Effector CD4-positive, alpha-beta T cell (primary cell): ENCODE measurements around the gene HTRA1.

Source experiments
- DNase-seq: peaks from one replicate; pipeline ENCODE4 v3.0.0-alpha.2; 2020

The HTRA1 gene

DNA sequence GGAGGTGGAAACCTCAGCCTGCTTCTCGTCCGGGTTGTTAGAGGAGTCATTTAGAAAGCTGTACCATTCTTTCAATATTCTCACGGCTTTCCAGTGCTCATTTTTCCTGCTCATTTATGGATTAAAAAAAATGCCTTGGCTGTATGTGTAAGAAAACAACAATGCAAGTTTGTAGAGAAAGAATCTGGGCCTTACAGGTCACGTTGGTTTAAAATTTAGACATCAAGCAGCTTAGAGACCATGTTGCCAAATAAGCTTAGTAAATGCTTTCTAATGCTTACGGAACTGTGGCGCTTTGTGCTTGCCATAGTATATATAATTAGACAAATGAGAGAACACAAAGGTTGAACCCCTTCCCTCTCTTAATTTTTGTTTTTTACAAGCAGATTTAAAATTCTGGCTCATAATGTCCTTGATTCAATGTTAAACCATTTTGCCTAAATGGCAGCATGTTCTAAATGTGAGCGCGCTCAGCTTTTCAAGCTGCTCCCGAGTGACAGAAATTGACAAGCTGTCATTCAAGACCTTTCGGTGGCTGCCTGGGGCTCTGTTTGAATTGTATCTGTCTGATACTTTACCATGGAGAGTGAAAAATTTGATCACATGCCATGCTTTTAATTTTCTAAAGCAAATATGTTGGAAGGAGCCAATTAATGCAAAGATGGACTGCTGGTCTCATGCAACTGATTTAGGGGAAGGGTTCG lies 5.8 kb upstream of the HTRA1 start:
- no peak for DNase-seq

DNA sequence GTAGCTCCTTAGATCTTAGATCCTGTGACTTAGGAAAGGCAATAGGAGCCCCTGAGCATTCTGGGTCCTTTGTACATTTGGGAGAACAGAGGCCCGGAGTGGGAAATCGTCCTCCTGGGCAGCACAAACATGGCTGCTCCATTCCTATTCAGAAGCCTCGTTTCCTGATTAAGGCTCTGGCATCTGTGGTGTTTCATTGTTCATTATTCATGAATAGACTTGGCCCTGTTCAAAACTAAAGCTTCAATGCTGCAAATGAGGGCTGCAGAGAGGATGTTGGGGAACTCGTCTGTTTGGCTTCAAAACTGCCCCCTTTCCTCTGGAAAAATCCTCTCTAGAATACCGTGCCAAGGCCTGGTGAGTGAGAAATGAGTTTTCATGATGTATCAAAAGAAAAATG lies 3.4 kb upstream of the HTRA1 start:
- DNase-seq: no peak

DNA sequence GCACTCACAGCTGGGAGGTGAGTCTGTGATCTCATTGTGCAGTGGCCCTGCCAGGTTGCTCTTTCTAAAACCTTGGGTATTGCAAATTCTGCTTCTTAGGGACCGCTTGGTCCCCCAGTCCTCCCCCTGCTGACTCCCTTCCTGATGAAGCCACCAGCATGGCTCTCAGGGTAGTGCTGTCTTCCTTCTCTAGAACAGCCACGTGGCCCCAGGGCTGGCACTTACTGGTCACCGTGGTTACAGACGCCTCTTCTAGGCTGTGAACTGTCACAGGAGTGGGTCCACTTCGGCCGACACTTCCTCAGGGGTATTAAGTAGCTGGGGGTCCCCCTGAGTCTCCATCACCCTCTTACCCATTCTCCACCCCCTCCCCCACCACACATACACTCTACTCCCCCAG lies 2.7 kb upstream of the HTRA1 start:
- DNase-seq: no peak

DNA sequence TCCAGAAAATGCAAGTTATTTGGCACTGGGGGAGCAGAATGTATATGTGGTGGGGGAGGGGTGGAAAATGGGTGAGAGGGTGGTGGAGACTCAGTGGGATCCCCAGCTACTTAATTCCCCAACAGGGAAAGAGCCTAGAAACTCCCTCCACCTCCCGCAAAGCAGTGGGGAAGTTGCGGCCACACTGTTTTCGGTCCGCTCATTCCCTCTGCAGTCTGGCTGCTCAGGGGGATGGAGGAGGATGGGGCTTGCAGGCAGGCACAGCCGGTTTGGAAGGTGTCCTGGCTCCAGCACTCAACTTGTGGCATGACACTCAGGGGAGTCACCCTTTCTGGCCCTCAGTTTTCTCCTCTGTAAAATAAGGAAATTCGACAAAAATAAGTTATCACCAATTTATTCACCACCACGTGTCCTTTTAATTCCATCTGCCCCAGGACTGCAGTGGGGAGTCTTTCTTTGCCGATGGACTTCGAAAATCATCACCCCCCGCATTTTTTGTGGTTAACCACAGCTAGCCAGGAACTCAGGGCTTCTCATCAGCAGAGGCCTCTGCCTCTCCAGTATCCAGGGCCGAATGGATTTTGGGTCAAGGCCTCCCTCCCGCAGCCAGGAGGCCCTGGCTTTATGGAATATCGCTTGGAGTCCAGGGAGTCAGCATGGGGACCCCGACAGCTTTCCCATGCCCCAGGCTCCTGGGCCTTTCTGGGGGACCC lies 1.6 kb upstream of the HTRA1 start:
- DNase-seq: no peak

DNA sequence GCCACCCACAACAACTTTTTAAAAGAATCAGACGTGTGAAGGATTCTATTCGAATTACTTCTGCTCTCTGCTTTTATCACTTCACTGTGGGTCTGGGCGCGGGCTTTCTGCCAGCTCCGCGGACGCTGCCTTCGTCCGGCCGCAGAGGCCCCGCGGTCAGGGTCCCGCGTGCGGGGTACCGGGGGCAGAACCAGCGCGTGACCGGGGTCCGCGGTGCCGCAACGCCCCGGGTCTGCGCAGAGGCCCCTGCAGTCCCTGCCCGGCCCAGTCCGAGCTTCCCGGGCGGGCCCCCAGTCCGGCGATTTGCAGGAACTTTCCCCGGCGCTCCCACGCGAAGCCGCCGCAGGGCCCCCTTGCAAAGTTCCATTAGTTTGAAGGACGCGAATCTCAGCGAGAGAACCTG lies 461 bp upstream of the HTRA1 start:
- no peak for DNase-seq

DNA sequence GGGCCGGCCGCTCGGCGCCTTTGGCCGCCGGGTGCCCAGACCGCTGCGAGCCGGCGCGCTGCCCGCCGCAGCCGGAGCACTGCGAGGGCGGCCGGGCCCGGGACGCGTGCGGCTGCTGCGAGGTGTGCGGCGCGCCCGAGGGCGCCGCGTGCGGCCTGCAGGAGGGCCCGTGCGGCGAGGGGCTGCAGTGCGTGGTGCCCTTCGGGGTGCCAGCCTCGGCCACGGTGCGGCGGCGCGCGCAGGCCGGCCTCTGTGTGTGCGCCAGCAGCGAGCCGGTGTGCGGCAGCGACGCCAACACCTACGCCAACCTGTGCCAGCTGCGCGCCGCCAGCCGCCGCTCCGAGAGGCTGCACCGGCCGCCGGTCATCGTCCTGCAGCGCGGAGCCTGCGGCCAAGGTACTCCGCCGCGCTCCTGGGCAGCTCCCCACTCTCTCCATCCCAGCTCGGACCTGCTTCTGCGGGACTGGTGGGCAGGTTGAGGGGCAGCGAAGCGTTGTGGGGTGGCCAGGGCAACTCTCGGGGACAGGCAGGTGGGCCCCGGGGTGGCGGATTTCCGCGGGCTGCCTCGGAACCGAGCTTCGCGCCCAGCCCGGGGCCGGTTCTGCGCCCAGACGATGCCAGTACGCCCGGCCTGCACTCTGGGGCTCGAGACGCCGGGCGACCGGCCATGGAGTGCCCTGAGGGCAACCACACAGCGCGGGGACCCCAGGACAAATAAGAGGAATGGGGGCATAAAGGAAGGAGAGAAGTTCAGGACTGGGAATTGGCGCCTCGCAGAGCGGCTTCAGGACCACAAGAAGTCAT lies 578 bp downstream of the HTRA1 start:
- no peak for DNase-seq

DNA sequence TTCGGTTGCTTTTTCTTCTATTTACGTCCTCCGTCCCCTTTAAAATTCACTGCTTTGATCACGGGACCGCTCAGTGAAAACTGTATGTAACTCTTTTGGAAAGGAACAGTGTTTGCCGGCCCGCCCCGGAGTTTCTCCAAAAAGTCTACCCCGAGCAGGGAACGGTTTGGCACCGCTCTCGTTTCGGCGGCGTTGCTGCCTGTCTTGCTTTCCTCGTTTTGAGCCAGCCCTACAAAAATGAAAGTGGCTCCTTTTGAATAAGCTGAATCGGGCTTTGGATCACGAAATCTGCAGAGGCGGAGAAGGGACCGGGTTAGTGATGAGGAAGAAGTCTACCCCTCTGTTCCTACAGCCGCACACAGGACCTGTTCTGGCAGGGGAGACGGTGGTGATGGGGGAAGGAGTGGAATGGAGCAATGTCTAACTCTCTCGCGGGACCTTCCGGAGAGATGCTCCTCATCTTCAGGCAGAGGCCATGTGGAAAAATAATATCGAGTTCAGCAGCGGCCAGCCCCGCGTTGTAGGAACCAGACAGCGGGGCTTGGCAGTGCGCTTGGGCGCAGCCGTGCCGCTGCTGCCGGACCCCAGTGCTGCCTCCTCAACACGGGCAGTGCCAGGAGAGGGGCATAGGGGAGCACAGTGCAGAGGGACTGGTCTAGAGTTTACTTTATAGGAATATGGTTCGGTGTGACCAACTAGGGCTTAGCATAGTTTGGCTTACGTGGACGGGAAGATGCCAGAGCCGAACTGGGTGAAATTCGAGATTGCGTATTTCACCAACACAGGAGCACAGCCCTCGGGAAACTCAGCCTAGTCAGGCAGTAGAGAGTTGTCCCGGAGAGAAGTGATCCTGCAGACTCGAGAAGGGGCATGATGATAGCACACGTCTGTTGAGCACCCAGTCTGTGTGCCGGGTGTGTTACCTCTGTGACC lies 1.4 kb downstream of the HTRA1 start:
- DNase-seq: no peak

DNA sequence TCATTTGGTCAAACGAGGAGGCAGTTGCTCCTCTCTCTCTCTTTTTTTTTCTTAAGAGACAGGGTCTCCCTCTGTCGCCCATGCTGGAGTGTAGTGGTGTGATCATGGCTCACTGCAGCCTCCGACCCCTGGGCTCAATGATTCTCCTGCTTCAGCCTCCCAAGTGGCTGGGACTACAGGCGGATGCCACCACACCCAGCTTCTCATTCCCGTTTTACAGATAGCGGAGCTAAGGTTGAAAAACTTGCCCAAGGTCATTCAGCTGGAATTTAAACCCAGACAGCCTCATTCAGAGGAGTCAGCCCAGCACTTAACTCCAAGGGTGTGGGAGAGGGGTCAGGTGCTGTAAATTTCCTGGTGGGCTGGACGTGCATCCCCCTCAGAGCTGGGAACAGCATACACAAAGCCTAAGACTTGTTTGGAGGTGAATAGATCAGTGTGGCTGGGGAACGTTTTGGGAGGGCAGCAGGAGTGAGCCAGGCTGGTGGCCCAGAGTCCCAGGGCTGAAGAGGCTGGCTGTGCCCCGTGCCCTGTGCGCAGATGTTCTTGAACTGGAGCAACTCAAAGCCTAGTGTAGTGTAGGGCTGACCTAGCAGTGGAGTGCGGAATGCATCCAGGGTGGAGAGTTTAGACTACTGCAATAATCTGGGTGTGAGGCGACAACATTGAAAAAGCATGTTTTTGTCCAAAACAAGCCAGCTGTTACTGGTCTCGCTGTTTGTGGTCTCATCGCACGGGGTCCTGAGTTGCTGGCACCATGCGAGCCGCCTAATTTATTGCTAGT lies 2.3 kb downstream of the HTRA1 start:
- no peak for DNase-seq

DNA sequence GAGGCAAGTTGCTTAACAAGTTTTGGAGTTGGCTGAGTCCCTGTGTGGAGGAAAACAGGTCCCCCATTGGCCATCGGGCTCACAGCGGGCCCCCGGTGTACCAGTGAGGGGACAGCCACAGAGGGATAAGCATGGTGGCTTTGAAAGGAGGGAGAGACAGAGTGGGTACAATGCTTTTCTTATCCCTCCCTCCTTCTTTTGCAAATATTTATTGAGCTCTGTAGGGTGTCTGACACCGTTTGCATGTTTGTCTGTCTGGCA lies 2.8 kb downstream of the HTRA1 start:
- DNase-seq: no peak

DNA sequence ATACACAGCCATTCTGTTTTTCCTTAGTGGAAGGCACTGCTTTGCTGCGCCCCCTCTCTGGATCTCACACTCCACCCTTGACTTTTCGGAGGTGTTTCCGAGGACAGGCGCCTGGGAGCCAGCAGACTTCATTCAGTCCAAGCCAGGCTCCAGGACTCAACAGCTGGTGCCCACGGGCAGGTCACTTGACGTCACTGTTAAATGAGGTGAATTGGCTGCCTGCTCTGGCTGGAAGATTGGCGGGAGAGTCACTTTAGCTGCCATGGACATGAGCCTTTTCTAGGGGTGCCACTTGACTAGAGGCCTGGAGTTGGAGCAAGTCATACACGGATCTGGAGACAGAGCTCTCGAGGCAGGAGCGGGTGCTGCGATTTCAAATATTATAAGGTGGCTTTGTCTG lies 3.2 kb downstream of the HTRA1 start:
- no peak for DNase-seq

DNA sequence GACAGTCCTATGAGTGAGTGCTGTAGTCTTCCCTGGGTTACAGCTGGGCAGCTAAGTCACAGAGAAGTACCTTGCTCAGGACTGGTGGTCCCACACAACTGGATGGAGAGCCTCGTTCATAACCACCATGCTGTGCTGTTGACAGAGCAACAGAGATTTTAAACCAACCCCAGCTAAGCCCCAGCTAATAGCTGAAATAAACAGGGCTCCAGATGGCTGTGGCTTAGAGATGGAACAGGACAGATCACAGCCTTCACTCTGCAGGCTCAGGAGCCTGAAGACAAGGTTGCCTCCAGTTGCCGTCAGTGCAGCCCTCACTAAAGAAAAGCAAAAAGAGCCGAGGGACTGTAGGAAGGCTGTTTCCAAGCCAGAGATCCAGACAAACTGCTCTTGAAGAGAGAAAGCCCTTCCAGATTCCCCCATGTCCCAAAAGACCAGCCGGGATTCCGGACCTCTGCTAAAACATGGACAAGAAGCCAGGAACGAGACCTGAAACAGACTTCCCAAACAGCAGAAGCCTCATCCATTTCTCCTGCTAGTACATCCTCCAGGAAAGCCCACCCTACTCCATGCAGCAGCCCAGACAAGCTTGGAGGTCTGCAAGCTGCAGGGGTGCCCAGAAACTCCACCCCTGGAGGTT lies 4.2 kb downstream of the HTRA1 start:
- no peak for DNase-seq

DNA sequence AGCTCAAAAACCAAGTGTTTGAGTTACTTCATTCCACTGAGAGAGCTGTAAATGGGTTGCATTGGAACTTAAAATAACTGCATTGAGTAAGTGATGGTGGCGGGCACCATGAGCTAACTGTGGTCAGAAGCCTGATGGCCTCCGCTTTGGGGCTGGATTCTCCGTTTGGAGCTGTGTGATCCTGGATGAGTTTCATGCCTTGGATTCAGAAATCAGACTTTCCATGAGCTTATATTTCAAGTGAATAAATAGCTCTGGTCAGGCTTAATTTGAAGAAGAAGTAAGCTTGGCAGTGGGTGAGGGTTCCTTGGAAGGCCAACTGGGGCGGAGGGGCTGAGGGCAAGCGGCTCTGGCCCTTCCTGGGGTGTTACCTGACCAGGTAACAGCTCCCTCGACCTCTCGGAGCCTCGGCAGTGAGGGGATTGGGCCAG lies 5.6 kb downstream of the HTRA1 start:
- no peak for DNase-seq

DNA sequence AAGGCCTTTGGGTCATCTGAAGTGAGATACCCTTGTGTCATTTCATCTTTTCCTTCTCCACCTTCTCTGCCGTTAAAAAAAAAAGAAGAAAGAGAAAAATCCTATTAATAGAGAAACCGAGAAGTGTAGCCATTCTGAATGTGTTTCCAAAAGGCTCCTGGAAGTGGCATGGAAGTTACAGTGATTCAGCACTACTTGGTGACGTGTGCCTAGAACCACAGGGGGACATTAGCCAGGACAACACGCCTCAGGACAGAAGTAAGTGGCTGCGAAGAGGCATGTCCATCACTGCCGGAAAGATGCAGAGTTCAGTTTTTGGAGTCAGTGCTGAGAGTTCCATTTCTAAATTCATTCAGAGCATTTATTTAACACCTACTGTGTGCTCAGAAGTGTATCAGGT lies 6.3 kb downstream of the HTRA1 start:
- DNase-seq: no peak

DNA sequence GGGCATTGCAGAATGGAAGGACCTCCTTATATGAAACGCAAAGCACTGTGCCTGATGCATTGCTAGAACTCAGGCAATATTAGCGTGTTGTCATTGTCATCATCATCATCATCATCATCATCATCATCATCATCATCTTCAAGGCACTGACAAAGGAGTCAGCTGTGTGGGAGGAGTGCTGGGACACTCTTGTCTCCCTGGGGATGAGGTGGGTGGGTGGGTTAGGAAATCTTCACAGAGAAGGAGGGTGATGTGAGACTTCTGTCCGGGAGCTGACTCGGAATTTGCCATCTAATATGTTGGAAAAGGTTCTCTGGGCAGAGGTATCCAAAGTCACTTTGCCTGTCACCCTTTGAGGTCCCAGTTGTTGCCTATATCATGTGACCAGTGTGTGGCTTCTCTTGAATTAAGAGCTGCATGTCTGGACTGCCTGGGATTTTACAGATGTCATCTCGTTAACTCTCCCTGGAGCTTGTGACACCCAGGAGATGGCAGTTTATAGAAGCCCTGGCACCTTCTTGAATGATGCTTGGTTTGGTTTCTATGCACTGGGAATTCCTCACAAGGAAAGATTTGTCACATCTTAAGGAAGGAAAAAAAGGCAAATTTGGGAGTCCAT lies 7.1 kb downstream of the HTRA1 start:
- DNase-seq: no peak

DNA sequence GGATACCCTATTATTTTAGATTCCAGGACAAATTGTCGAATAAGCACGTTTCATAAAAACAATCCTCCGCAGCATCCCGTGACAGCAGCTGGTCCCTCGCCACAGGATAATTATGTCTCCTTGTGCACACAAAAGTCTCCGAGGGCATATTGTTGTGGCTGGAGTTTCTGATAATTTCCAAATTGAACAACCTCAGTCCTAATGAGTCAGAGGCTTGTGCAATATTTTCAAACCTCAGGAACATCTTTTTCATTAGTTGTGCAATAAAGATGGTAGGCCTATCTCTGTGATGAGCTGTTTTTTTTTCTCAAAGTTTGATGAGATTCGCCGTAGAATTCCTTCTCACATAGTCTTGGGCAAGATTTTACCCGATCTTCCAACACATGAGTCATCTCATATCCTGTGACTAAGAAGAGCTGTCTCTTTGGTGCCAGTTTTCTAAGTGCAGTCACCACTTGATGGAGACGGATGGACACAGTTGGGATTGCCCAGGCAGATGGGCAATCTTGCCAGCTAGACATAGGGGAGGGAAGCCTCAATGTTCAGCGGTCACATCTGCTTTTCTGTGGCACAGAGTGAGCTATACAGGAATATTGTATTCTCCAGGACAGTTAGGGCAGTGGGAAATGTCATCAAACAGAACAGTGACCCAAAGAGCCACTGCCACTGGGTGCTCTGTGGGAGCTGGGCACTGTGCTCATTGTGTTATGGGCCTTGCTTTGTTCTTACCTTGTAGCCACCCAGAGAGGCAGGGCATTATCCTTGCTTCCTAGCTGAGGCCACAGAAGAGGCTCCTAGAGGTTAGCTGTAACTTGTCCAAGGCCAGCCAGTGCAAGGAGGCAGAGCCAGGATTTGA lies 7.8 kb downstream of the HTRA1 start:
- no peak for DNase-seq

DNA sequence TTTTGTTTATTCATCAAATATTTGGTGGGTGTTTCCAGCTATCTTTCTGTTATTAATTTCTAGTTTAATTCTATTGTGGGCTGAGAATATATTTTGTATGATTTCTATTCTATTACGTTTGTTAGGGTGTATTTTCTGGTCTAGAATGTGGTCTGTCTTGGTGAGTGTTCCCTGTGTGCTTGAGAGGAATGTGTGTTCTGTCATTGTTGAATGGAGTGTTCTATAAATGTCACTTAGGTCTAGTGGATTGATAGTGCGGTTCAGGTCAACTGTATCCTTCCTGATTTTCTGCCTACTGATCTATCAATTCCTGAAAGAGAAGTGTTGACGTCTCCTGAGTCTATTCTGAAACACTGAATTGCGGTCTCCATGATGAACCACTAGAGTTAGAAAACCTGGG lies 8.5 kb downstream of the HTRA1 start:
- DNase-seq: no peak

DNA sequence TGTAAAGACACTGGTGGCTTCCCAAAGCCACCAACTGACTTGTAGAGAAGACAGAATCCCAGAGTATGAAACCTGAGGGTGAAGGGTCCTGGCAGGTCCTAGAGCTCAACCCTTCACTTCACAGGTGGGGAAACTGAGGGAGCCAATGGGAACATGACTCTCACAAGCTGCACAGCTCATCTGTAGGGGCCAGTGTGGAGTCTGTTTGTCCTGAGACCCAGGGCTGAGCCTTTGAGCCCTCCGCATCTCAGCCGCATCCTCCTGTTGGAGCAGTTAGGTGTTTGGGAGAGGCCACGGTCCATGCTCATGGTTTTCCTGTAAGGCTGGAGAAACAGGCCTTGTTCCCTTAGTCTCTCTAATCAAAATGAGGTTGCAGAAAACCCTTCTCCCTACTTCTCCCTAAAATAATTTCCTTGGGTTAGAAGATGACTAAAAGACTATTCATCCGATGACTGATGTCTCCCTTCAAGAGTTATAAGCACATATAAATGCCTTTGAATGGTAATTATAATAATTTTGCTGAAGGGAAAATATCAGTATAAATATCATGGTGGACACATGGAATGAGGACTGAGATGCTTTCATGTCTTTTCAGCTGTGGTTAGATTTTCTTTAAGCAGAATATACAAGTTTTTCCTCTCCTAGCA lies 10.3 kb downstream of the HTRA1 start:
- no peak for DNase-seq

DNA sequence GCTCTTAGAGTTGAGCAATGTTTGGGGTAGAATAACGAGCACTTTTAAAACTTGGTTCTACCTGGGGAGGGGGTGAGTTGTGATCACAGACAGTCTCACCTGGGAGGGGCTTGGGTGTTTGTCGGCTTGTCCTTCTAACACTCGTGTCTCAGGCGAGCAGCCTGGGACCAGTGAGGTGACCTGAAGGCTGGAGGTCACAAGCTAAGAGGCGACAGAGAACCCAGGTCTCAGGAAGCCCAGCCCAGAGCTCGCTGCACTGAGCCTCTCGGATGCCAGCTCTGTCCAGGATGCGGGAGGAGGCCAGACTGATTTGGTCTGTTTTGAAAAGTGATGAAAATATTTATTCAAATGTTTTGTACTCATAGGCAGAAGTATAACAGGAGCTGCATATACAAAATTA lies 11.8 kb downstream of the HTRA1 start:
- no peak for DNase-seq

DNA sequence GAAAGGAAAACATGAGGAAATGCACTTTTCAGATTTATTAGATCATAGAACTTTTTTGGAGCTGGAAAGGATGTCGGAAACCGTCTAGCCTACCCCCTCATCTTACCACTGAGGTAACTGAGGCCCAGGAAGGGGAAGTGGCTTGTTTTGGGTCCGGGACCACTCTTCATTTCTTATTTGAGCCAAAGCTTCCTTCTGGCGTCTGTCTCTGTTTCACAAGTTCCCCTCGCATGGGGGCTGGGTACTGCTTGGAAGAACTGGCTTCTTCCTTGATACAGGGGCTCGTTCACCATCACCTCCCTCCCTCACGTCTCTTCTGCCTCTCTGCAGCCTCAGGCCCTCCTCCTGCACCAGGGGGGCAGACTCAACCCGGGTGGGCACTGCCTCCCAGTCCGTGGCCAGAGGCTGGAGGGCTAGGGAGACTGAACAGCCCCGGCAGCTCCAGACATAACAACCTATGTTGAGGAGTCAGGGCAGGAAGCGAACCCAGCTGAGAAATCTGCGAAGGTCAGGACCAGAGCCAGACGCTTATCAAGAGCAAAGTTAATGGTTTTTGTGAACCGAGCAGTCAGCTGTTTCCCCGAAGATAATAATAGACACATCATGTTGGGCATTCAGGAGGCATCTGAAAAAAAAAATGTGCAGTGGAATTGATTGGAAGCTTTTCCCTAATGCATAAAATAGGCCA lies 12.9 kb downstream of the HTRA1 start:
- DNase-seq: no peak
